Left colon (tissue), 2 donors: ENCODE results near the gene MARCHF11. TPM values are rescaled to one million over a fixed set of nuclear protein-coding genes. Genes with fewer than 3 reads are reported as not detected.

ENCODE experiments used
- ATAC-seq: fragments of 200-7000 bp; cut with Tn5 transposase; one replicate; pipeline ENCODE4 v1.9.1; 2020; ENCODE audit warnings: mild to moderate bottlenecking, moderate library complexity
- DNase-seq, 2 donors: peaks; one replicate each; pipeline ENCODE4 v3.0.0-alpha.2; 2020
- intact Hi-C, 2 donors: fragments of 100-400 bp; cut with DNase I in 1 of 2; cut with micrococcal nuclease in 1 of 2; formaldehyde crosslinking; loops; one replicate each; pipeline versions ENCODE4 v1.11.2 to v1.14.0; 2022; cut with DNase I, micrococcal nuclease
- total RNA-seq, 2 donors: library from RNA; stranded (reverse); fragmentation: NEBNext Ultra II Directional; extraction: Animal tissue kit (Norgen Biotek cat#: 25700); gene quantifications; one replicate each; pipeline ENCODE4 v1.2.1, GENCODE V29; 2021
- donor health status: DM: no; HTN: no; CAD: no.
- donor health status: DM: yes; HTN: yes; CAD: no.

MARCHF11 gene
- total RNA-seq, 2 donors from 2014 or later: not detected

- intact Hi-C loops: no loop called here
- no peak for DNase-seq
- no peak for ATAC-seq
Measured at GRCh38 chr5:16066320-16066719, 113.3 kb downstream of the MARCHF11 start.

GRCh38 chr5:16065831-16066230, 113.8 kb downstream of the MARCHF11 start:
- intact Hi-C loops: no loop called here
- ATAC-seq: no peak
- DNase-seq: no peak

- intact Hi-C loops: no loop called here
- ATAC-seq (no peak), DNase-seq (no peak)
Measured at GRCh38 chr5:16064135-16064893, 115.3 kb downstream of the MARCHF11 start.

GRCh38 chr5:16061163-16061562, 118.4 kb downstream of the MARCHF11 start:
- ATAC-seq (no peak), DNase-seq (no peak)
- intact Hi-C loops: no loop called here

GRCh38 chr5:16057277-16057676, 122.3 kb downstream of the MARCHF11 start:
- no peak for ATAC-seq
- intact Hi-C loops: no loop called here
- DNase-seq: no peak

- intact Hi-C loops: no loop called here
- no peak for ATAC-seq
- no peak for DNase-seq
Measured at GRCh38 chr5:16051246-16051755, 128.3 kb downstream of the MARCHF11 start.

GRCh38 chr5:16050414-16050813, 129.2 kb downstream of the MARCHF11 start:
- ATAC-seq (no peak), DNase-seq (no peak)
- intact Hi-C loops: no loop called here

- ATAC-seq (no peak), DNase-seq (no peak)
- intact Hi-C loops: no loop called here
Measured at GRCh38 chr5:16049761-16050160, 129.8 kb downstream of the MARCHF11 start.

GRCh38 chr5:16048132-16048531, 131.5 kb downstream of the MARCHF11 start:
- intact Hi-C loops: no loop called here
- no peak for DNase-seq
- ATAC-seq: no peak

- intact Hi-C loops: no loop called here
Measured at GRCh38 chr5:16043349-16043965, 136.1 kb downstream of the MARCHF11 start.

GRCh38 chr5:16037121-16037845, 142.3 kb downstream of the MARCHF11 start:
- intact Hi-C loops: no loop called here
- ATAC-seq (no peak), DNase-seq (no peak)

More at GRCh38 chr5:16043349-16043965, 136.1 kb downstream of the MARCHF11 start:
- DNase-seq (no peak), ATAC-seq (no peak)

- no peak for ATAC-seq
- DNase-seq: no peak
- intact Hi-C loops: no loop called here
Measured at GRCh38 chr5:16034319-16035001, 145.1 kb downstream of the MARCHF11 start.

GRCh38 chr5:16033187-16033925, 146.2 kb downstream of the MARCHF11 start:
- DNase-seq (no peak), ATAC-seq (no peak)
- intact Hi-C loops: no loop called here

- no peak for DNase-seq
- no peak for ATAC-seq
- intact Hi-C loops: no loop called here
Measured at GRCh38 chr5:16028708-16029107, 150.9 kb downstream of the MARCHF11 start.

GRCh38 chr5:16025681-16026080, 153.9 kb downstream of the MARCHF11 start:
- ATAC-seq (no peak), DNase-seq (no peak)
- intact Hi-C loops: no loop called here

- intact Hi-C loops: no loop called here
- no peak for ATAC-seq
- no peak for DNase-seq
Measured at GRCh38 chr5:16018970-16019369, 160.6 kb downstream of the MARCHF11 start.

- DNase-seq (no peak), ATAC-seq (no peak)
- intact Hi-C loops: no loop called here
Measured at GRCh38 chr5:16017720-16018119, 161.9 kb downstream of the MARCHF11 start.
